Stimulated activated CD4-positive, alpha-beta T cell treated with anti-CD3 and anti-CD28 coated beads, Interleukin-1b, Interleukin-23, amount 100 ng/mL, for 24 hours (primary cell): ENCODE results near the gene PAGE3.

ENCODE experiments used
- DNase-seq, 4 experiments: peaks; one replicate each; pipeline ENCODE4 v3.0.0-alpha.2; 2020; ENCODE audit warnings: low read depth in 4 of 4, low spot score in 1 of 4

Gene PAGE3, protein sequence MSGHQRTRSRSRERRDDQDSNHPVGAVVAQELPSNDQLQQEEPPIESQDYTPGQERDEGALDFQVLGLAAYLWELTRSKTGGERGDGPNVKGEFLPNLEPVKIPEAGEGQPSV

DNA sequence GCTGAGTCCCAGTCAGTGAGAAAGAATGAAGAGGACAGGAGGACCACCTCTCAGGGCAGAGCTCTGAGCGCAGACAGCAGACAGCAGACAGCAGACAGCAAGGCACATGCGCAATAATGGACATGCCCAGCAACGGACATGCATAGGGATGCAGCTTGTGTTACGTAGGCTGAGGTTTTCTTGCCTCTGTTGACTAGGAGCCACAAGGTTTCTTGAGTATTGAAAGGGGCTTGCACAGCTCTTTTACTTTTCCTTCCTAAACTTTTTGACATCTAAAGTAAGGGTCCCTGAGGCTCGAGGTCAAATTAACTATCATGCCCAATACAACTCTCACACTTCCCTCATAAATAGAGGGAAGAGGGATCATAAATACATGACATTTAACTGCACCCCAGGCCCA is at the start of gene PAGE3:
Gene PAGE3 (minus strand): TSS at position 101 of the 400 bp plus-strand sequence. CDS start 1,013 bp downstream, outside the sequence.
- DNase-seq: no peak

DNA sequence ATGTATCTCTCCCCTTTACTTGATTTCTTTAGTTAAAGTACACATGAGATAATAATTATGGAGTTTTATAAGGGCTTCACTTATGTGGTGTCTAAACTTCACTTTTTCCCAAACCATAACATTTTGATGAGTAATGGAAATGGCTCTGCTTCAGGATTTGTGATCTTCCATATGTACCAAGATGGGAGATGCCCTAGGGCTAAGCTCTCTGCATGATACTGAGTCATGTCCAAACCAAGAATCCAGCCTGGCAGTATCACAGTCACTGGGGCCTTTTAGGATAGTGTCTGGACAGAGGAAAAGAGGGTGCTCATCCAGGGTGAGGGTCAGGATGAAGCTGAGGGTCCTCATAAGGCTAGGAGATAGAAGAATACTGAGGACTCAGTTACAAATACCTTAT is 47.9 kb upstream of the PAGE3 start:
- no peak for DNase-seq

DNA sequence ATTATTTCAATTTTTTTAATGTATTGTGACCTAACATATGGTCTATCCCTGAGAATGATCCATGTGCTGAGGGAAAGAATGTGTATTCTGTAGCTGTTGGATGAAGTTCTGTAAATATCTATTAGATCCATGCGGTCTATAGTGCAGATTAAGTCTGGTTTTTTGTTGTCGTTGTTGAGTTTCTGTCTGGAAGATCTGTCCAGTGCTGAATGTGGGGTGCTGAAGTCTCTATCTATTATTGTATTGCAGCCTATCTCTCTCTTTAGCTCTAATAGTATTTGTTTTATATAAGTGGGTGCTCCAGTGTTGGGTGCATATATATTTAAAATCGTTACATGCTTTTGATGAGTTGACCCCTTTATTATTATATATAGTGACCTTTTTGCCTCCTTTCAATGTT is 26.2 kb upstream of the PAGE3 start:
- DNase-seq: no peak

DNA sequence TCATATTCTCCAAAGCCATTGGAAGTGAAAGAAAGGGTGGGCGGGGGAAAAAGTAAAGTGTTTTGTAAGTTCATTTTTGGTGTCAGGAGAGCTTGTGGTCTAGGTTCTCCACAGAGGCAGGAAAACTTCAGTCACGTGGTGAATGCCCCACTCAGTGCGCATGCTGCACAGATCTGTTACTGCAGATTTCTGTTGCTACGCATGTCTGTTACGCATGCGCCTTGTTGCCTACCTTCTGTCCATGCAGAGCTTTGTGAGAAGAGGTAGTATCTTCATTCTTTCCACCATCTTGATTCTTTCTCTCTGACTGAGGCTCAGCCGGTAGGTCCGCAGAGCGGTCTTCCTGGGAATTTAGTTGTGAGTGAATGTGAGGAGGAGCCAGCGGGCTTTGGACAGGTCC is 15.1 kb upstream of the PAGE3 start:
- DNase-seq: no peak

DNA sequence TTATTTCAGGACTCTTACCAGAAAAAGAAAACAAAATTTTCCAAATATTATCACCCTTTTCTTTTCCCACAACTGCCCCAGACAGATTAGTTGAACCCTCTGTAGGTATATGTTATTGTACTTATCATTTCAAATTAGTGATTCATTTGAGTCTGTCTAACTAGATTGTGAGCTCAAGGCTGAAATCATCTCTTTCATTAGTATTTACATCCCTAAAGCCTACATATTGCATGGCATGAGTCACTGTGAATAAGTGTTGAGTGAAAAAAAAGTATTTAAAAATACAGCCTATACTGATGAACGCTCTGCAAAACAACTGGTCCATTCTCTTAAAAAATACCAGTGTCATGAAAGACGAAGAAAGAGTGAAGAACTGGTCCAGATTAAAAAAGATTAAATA is 3.9 kb downstream of the PAGE3 start:
- no peak for DNase-seq

DNA sequence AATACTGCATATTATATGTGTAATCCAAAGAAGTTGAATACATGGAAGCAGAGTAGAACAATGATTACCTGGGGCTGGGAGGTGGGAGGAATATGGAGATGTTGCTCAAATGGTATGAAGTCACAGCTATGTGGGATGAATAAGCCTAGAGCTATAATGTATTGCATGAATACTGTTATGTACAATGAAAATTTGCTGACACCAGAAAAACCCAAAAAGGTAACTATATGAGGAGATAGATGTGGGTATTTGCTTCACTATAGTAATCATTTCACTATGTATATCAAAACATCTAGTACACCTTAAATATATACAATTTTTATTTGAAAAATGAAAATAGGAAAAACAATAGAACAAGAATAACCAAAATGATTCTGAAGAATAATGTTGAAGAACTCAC is 11.2 kb downstream of the PAGE3 start:
- DNase-seq: no peak

DNA sequence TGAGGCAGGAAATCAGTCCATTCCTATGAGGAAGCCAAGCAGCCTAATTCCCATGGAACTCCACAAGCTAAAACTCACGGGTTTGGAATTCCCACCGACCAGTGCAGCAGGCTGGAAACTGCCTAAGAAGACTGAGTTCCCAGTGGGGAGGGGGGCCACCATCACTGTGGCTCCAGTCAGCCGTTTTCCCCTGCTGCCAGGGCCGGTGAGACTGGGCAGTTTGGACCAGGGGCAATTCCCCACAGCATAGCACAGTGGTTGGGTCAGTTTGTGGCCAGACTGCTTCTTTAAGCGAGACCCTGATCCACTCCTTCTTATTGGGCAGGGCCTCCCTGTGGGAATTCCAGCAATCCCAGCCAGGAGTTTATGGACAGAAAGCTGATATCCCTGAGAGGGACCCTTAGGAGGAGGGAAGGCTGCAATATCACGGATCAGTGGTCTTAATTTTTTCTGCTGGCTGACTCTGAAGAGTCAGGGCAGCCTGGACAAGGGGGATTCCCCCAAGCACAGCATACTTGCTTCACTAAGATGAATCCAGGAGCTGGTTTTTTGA is 23.9 kb downstream of the PAGE3 start:
- DNase-seq: no peak

DNA sequence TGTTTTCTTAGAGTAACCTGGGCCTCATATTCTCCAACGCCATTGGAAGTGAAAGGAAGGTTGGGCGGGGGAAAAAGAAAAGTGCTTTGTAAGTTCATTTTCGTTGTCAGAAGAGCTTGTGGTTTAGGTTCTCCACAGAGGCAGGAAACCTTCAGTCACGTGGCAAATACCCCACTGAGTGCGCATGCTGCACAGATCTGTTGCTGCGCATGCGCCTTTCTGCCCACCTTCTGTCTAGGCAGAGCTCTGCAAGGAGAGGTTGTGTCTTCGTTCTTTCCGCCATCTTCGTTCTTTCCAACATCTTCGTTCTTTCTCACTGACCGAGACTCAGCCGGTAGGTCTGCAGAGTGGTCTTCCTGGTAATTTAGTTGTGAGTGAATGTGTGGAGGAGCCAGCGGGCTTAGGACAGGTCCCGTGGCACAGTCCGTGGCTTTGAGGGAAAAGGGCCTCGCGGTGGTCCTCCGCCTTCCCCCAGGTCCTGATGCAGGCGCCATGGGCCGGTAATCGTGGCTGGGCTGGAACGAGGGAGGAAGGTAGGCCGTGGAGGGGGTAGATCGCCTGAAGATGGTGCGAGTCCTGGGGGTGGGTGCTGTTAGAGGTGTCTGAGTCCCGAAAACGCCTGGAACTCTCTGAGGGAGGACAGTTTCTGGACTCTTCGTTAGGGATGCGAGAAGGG is 44.5 kb downstream of the PAGE3 start, which contains the start of gene PAGE5:
Gene PAGE5 (plus strand): TSS at position 228 of the 676 bp plus-strand sequence. CDS start 1,037 bp downstream, outside the sequence.
- no peak for DNase-seq

DNA sequence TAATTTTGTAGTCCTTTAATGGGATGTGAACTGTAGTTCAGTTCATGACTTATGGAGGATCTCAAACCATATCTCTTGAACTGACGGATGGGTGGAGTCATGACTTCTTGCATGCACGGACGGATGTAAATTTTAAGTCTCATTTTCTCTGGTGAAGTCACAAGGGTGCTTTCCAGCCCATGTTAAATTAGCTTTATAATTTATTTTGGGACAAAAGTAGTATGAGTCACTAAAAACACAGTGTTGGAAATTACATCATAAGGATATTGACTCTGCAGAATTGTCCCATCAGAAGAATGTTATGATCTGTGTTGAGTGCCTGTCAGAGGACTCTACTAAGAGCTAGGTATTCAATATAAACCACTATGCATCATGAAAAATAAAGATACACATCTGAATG is 51.3 kb downstream of the PAGE3 start:
- DNase-seq: no peak

DNA sequence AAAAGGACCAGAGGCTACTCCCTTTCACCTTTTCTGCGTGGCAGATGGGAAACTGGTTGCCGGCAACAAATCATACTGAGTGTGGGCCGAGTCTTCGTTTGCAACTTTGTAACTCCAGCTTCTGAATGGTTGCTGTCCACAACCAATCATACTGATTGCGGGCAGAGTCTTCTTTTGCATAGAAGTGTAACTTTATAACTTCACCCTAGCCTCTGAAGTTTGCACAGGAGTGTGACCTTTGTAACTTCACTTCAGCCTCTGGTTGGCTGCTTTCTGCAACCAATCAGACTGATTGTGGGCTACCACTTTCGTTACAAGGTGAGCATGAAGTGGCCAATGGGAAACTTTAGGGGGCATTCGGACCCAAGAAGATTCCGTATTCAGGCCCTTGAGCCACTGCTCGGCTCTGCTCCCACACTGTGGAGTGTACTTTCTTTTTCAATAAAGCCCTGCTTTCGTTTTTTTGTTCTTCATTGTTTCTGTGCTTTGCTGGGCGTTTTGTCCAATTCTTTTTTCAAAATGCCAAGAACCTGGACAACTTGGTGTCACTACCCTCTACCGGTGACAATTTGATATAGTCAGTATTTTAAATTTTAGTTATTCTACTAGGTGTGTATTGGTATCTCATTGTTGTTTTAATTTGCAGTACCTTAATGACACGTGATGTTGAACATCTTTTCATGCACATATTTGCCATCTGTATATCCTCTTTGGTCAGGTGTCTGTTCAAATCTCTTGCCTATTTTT is 53.6 kb downstream of the PAGE3 start:
- DNase-seq: no peak
